ENCODE results near the gene TMPRSS2. TPM values are rescaled to one million over a fixed set of nuclear protein-coding genes. Genes with fewer than 3 reads are reported as not detected.

Gene TMPRSS2
- total RNA-seq, 2 donors from 2014 or later, result 0.78 TPM; not detected in 1

GRCh38 chr21:41490330-41490729, 17.6 kb downstream of the TMPRSS2 start:
- no peaks in the 10 kb centered on the region for H3K9me3 ChIP-seq
- no peaks in the 10 kb centered on the region for H3K36me3 ChIP-seq
- DNase-seq (ENCODE audit: low spot score), result no peak
- H3K27ac ChIP-seq, result no peak overlapping the region
- peaks cover 4 to 13% of the 10 kb centered on the region in 2 donors for H3K4me1 ChIP-seq (ENCODE audit: control insufficient read depth in 1 of 2, low read depth in 2 of 2)
- H3K4me3 ChIP-seq, result no peak overlapping the region
- no peak for ATAC-seq (ENCODE audit: insufficient number of reproducible peaks, low FRiP score, low read depth)
- no peak for TF ChIP-seq CTCF (IDR thresholded peaks at IDR 0.05)
- no peaks in the 10 kb centered on the region for H3K27me3 ChIP-seq (replicated peaks; ENCODE audit: insufficient read depth)

GRCh38 chr21:41489329-41489728, 18.6 kb downstream of the TMPRSS2 start:
- no peak for TF ChIP-seq CTCF (IDR thresholded peaks at IDR 0.05)
- no peak overlapping the region for H3K27ac ChIP-seq
- H3K4me1 ChIP-seq (ENCODE audit: control insufficient read depth in 1 of 2, low read depth in 2 of 2), result peaks cover 4 to 13% of the 10 kb centered on the region in 2 donors
- H3K36me3 ChIP-seq, result no peaks in the 10 kb centered on the region
- DNase-seq (ENCODE audit: low spot score) (no peak), ATAC-seq (ENCODE audit: insufficient number of reproducible peaks, low FRiP score, low read depth) (no peak)
- H3K9me3 ChIP-seq, result no peaks in the 10 kb centered on the region
- H3K27me3 ChIP-seq (replicated peaks; ENCODE audit: insufficient read depth), result no peaks in the 10 kb centered on the region
- no peak overlapping the region for H3K4me3 ChIP-seq

- Histone ChIP-seq H3K36me3 (no peaks in the 10 kb centered on the region), H3K27me3 (replicated peaks; ENCODE audit: insufficient read depth) (no peaks in the 10 kb centered on the region), H3K4me1 (ENCODE audit: control insufficient read depth in 1 of 2, low read depth in 2 of 2) (peaks cover 4 to 13% of the 10 kb centered on the region in 2 donors), H3K9me3 (no peaks in the 10 kb centered on the region), H3K27ac (no peak overlapping the region), H3K4me3 (no peak overlapping the region)
- no peak for DNase-seq (ENCODE audit: low spot score)
- no peak for TF ChIP-seq CTCF (IDR thresholded peaks at IDR 0.05)
- ATAC-seq (ENCODE audit: insufficient number of reproducible peaks, low FRiP score, low read depth), result no peak
Measured at GRCh38 chr21:41488080-41488479, 19.9 kb downstream of the TMPRSS2 start.

GRCh38 chr21:41487082-41487481, 20.9 kb downstream of the TMPRSS2 start:
- Histone ChIP-seq H3K9me3 (no peaks in the 10 kb centered on the region), H3K36me3 (no peaks in the 10 kb centered on the region), H3K4me3 (no peak overlapping the region), H3K27me3 (replicated peaks; ENCODE audit: insufficient read depth) (no peaks in the 10 kb centered on the region), H3K4me1 (ENCODE audit: control insufficient read depth in 1 of 2, low read depth in 2 of 2) (peaks cover 4 to 13% of the 10 kb centered on the region in 2 donors), H3K27ac (peak overlapping the region in 1 of 2 donors; percentile 86)
- no peak for TF ChIP-seq CTCF (IDR thresholded peaks at IDR 0.05)
- ATAC-seq (ENCODE audit: insufficient number of reproducible peaks, low FRiP score, low read depth) (no peak), DNase-seq (ENCODE audit: low spot score) (no peak)

GRCh38 chr21:41483973-41484372, 24.0 kb downstream of the TMPRSS2 start:
- no peak overlapping the region for H3K4me3 ChIP-seq
- H3K27me3 ChIP-seq (replicated peaks; ENCODE audit: insufficient read depth), result no peaks in the 10 kb centered on the region
- H3K4me1 ChIP-seq (ENCODE audit: control insufficient read depth in 1 of 2, low read depth in 2 of 2), result peaks cover 4 to 13% of the 10 kb centered on the region in 2 donors
- no peak for ATAC-seq (ENCODE audit: insufficient number of reproducible peaks, low FRiP score, low read depth)
- no peak overlapping the region for H3K27ac ChIP-seq
- no peaks in the 10 kb centered on the region for H3K9me3 ChIP-seq
- no peak for TF ChIP-seq CTCF (IDR thresholded peaks at IDR 0.05)
- DNase-seq (ENCODE audit: low spot score), result no peak
- H3K36me3 ChIP-seq, result no peaks in the 10 kb centered on the region
